HL-60/S4 treated with retinoic acid at 250 ng/mL for 4 days and 3 days (cell line): Measurements from ENCODE around the gene RAB1B.
"Not testable (repeated sequence)": the region's sequence is repeated elsewhere in the genome, so short reads cannot be mapped to it uniquely, and the experiment has no call there.

Experiments
- in situ Hi-C: fragments of 300-500 bp; cut with MboI; formaldehyde crosslinking; loops from 2 replicates; pipeline ENCODE4 v1.7.0; 2022; ENCODE audit warnings: low sequenced_read_pairs

Gene RAB1B

DNA sequence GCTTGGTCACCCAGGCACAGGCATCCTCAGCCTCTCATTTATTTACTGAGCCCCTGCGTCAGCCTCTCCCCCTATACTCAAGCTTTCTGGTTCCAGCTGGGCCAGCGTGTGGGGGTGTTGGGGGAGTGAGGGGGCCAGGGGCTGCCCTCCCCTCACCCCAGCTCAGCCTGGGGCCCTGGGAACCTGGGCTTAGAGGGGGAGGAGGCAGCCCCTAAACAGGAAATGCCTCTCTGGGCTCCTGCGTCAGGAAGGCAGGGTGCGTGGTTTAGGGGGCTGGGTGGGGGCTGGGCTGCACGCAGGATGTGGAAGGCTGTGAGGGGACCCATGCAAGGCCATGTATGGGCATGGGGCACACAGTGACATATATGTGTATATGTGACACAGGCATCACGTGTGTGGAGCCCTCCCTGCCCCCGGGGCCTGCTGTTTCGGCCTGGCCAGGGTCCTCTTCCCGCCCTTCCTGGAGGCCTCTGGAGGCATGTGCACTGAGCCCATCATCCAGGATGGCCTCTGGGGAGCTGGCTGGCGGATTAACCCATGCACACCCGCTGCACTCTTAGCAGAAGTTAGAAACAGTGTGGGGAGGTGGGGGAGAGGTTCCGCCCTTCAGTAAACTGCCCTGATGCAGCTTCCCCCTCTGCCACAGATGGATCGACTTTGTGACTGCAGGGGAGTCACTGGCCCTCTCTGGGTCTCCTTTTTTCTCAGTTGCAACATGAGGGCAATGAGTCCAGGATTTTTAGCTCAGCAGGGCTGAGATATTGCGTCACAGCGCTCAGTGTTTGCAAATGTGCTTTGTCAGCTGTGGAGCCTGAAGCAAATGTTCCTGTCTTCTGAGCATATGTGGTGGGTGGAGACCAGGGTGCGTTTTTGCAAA is 49.5 kb downstream of the RAB1B start:
- in situ Hi-C loops, result no loop called here

DNA sequence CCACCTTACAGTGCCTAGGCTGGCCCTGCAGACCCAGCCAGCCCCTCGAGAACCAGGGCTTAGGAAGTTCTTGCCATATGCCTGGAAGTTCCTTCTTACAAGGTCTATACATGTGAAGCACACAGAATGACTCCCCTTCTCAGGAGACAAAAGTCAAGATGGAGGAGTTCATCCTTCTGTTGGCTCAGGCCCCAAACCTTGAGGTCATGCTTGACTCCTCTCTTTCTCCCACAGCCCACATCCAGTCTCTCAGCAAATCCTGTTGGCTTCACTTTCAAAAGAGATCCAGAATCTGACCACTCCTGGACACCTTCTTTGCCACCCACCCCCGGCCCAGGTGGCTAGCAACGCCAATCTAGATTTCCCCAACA is 50.1 kb downstream of the RAB1B start:
- in situ Hi-C loops, result no loop called here

DNA sequence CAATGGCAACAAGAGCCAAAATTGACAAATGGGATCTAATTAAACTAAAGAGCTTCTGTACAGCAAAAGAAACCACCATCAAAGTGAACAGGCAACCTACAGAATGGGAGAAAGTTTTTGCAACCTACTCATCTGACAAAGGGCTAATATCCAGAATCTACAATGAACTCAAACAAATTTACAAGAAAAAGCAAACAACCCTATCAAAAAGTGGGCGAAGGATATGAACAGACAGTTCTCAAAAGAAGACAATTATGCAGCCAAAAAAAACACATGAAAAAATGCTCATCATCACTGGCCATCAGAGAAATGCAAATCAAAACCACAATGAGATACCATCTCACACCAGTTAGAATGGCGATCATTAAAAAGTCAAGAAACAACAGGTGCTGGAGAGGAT is 51.9 kb downstream of the RAB1B start:
- in situ Hi-C loops, result not testable (repeated sequence)

DNA sequence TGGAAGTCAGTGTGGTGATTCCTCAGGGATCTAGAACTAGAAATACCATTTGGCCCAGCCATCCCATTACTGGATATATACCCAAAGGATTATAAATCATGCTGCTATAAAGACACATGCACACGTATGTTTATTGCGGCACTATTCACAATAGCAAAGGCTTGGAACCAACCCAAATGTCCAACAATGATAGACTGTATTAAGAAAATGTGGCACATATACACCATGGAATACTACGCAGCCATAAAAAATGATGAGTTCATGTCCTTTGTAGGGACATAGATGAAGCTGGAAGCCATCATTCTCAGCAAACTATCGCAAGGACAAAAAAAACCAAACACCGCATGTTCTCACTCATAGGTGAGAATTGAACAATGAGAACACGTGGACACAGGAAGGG is 52.3 kb downstream of the RAB1B start:
- in situ Hi-C loops, result not testable (repeated sequence)

DNA sequence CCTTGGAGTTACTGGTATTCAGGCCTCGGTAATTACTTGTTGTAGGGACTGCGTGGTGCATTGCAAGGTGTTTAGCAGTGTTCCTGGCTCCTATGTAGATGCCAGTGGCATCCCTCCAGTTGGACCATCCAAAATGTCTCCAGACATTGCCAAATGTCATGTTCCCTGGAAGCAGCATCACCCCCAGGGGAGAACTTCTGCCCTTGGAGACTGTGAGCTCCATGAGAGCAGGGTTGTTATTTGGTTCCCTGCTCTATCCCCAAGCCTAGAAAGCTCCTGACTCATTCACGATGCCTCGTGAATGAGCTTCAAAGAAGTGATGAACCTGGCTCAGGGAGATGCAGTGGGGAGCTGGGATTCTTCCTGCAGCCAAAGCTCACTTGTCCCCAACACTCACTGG is 53.2 kb downstream of the RAB1B start:
- in situ Hi-C loops, result no loop called here

DNA sequence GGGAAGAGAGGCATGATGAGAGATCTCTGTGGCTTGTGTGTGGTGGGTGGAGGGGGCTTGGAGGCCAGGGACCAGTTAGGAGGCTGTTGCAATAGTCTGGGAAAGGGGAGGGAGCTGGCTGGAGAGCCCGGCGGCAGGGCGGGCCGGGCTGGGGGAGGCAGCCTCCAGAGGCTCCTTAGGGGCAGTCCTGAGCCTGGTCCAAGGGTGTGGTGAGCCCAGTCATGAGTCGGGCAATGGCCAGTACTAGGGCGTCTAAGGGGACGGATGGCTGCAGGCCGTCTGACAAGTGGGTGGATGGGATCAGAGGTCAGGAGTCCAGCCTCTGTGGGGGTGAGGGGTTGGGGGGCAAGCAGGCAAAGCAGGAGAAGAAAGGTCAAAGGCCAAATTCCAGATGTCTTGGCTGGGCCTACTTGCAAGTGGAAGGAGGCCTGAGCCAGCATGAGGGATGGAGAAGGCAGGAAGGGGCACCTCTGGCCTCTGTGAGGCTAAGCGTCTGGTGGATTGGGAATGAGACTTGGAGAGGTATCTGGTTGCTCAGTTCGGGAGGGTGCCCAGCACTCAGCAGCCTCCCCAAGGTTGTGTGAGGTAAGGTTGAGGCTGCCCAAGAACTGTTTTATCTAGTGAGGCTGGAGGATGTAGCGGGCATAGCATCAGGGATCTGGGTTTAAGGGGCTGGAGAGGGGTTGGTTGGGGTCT is 54.4 kb downstream of the RAB1B start:
- in situ Hi-C loops, result no loop called here

DNA sequence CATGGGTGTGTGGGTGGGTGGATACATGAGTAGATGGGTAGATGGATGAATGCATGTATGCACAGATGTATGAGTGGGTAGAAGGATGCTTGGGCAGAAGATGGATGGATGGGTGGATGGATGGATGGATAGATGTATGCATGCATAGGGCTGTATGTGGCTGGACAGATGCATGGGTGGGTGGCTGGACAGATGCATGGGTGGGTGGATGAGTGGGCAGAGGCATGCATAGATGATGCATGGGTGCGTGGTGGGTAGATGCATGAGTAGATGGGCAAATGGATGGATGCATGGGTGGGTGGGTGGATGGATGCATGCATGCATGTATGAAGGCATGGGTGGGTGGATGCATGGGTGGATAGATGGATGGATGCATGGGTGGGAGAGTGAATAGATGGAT is 55.2 kb downstream of the RAB1B start:
- in situ Hi-C loops, result no loop called here

DNA sequence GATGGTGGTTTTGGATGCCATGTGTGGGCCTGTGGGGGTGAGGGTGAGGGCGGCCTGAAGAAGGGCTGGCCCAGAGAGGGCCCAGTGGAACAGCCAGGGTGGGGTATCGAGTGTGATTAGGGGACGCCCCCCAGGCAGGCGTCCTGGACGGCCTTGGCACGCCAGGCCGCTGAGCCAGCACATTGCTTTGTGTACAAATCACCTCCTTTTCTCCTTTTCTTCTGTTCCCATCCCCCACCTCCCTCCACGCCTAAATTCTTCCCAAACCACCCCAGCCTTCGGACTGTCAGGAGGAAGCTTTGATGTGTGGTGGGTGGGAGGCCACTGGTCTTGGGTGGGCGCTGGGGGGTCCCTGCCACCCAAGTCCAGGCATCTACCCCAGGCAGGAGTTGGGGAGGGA is 56.2 kb downstream of the RAB1B start:
- in situ Hi-C loops, result no loop called here

DNA sequence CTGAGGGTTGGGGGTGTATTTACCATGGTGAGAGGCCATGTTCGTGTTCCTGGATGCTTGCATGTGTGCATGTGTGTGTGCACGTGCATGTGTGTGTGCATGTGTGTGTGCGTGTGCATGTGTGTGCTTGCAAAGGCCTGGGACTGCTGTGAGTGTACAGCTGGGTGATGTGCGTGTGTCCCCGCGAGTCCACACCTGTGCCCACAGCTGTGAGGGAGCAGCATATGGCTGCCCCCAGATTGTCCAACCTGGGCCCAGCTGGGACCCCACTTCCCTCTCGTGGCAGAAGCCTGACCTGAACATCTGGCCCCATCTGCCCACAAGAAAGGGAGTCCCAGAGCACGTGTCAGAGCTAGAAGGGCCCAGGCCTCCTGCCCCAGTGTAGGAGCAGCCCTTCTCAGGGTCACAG is 56.8 kb downstream of the RAB1B start:
- in situ Hi-C loops, result no loop called here

DNA sequence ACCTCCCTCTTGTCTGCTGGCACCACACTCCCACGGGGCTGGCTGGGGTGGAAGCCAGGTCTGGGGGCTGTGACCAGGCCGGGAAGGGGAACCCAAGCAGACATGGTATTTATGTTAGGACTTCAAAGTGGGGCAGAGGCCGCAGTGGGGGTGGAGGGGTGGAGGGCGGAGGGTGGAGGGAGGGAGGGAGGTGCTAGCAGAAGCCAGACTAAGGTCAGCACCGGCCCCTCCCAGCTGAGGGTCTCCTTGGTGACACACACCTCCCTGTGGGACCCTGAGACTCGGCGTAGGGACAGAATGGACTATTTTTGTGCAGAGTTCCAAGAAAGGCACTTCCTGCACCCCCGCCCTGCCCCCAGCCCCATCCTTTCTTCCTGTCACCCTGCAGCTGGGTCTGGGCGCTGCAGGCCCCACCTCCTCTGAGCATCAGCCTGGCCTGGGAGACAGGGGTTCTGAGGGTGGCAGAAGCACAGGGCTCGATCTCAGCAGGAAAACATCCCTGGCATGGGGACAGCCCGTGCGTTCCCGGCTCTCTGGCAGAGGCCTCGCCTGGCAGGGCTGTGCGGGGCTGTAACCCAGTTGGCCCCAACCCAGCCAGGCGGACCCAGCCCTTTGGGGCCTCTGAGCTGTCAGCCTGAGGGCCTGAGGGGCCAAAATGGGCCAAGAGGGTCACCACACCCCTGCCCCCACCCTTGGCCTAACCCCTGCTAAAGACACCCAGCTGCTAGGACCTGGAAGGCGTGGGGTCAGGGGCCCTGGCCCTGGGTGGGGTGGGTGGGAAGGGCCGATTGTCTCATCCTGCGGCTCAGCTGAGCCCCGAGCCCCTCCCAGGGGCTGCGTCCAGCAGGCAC is 58.0 kb downstream of the RAB1B start:
- in situ Hi-C loops, result no loop called here
